HepG2 (cell line): ENCODE data around the gene CD164L2. TPM values are rescaled to one million over a fixed set of nuclear protein-coding genes. Genes with fewer than 3 reads are reported as not detected.

Source experiments
- CHCHD3 ChIP-seq: sonication (generic); formaldehyde crosslinking; IDR thresholded peaks from 2 replicates; pipeline ENCODE4 v1.8.0; 2022; ENCODE audit warnings: mild to moderate bottlenecking, missing genetic modification reagents, moderate library complexity
- HNRNPL ChIP-seq: fragments of 200-400 bp; formaldehyde crosslinking; IDR thresholded peaks from 2 replicates; pipeline ENCODE4 v1.6.1; 2017; ENCODE audit warnings: mild to moderate bottlenecking, low read depth, low read length
- JUN ChIP-seq: sonication (generic); formaldehyde crosslinking; IDR thresholded peaks from 2 replicates; pipeline ENCODE4 v1.4.0; 2020; ENCODE audit warnings: mild to moderate bottlenecking, missing genetic modification reagents
- PLSCR1 ChIP-seq: sonication (generic); formaldehyde crosslinking; IDR thresholded peaks from 2 replicates; pipeline ENCODE4 v1.5.0; 2020; ENCODE audit warnings: missing genetic modification reagents, mild to moderate bottlenecking, borderline replicate concordance
- RXRA ChIP-seq: sonication (generic); formaldehyde crosslinking; IDR thresholded peaks from 2 replicates; pipeline ENCODE4 v1.5.1; 2020; ENCODE audit warnings: missing genetic modification reagents
- SIN3B ChIP-seq: fragments of 150-350 bp; IDR thresholded peaks from 2 replicates; pipeline ENCODE4 v1.6.1; 2014; ENCODE audit warnings: low read length
- ZFP1 ChIP-seq: IDR thresholded peaks from 2 replicates; pipeline ENCODE4 v1.6.1; 2016
- ZXDC ChIP-seq: sonication (generic); formaldehyde crosslinking; IDR thresholded peaks from 2 replicates; pipeline ENCODE4 v1.5.0; 2020; ENCODE audit warnings: mild to moderate bottlenecking, missing genetic modification reagents
- polyA plus RNA-seq, 8 experiments: library from polyadenylated mRNA; depleted of rRNA in 3 of 8; stranded (reverse) in 7 of 8; unstranded in 1 of 8; fragments of >200 nt; fragmentation: Illumina TruSeq in 4 of 8; extraction: Trizol in 4 of 8; gene quantifications; 2 replicates each; pipeline versions ENCODE4 v1.2.1 to v1.2.3, GENCODE V29; 2011 to 2016; ENCODE audit warnings: low read depth in 4 of 8, missing spikeins in 1 of 8, mixed read lengths in 1 of 8; ENCODE audit not compliant: insufficient read depth in 1 of 8
- total RNA-seq, 5 experiments: library from RNA; depleted of rRNA; stranded (reverse); fragments of >200 nt; fragmentation: Illumina TruSeq; extraction: Trizol; gene quantifications; 2 replicates each; pipeline ENCODE4 v1.2.3, GENCODE V29; 2016; ENCODE audit warnings: low read depth in 1 of 5
- TF ChIP-seq, protein P1 (sequence below): sonication (generic); formaldehyde crosslinking; IDR thresholded peaks from 2 replicates; pipeline ENCODE4 v1.5.1; 2020; ENCODE audit warnings: missing genetic modification reagents, mild to moderate bottlenecking, borderline replicate concordance
- TF ChIP-seq, protein P2 (sequence below): sonication (generic); formaldehyde crosslinking; IDR thresholded peaks from 2 replicates; pipeline ENCODE4 v1.4.0; 2020; ENCODE audit warnings: missing genetic modification reagents
- TF ChIP-seq, protein P3 (sequence below): sonication (generic); formaldehyde crosslinking; IDR thresholded peaks from 2 replicates; pipeline ENCODE4 v1.5.0; 2020; ENCODE audit warnings: missing genetic modification reagents, mild to moderate bottlenecking, borderline replicate concordance

CD164L2 gene
- total and polyA plus RNA-seq, 2 of the 13 experiments (the other 11 are each of a cell fraction or from before 2014, with no cell fraction given): not detected

DNA sequence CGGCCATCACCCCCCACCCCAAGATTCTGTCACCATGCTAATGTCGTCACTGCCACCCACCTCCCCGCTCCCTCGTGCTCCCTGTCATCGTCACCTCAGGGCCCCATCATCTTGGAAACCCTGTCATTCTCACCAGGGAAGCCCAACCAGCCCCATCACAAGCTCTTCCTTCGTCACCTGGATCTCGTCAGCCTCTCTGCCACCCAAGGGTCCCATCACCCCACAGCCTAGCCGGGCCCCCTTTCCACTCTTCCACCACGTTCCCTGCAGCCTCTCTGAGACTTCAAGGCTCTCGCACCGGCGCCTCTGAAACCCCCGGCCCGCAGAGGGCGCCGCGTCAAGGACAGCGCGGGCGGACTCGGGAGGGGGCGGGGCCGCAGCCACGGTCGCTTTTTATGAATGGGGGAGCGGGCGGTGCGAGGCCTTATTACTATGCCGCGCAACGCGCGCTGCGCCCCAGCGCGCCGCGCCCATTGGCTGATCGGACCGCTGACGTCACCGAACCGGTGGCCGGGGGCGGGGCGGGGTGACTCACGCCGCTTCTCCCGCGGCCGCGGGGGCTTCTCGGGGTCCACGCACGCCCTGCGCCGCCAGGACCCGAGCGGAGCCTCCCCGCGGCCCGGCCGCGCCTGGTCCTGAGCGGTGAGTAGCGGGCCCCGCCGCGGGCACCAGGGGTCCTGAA is 9.1 kb upstream of the CD164L2 start, which contains the start of gene GPR3 (continued):
- TF ChIP-seq, protein P1, sequence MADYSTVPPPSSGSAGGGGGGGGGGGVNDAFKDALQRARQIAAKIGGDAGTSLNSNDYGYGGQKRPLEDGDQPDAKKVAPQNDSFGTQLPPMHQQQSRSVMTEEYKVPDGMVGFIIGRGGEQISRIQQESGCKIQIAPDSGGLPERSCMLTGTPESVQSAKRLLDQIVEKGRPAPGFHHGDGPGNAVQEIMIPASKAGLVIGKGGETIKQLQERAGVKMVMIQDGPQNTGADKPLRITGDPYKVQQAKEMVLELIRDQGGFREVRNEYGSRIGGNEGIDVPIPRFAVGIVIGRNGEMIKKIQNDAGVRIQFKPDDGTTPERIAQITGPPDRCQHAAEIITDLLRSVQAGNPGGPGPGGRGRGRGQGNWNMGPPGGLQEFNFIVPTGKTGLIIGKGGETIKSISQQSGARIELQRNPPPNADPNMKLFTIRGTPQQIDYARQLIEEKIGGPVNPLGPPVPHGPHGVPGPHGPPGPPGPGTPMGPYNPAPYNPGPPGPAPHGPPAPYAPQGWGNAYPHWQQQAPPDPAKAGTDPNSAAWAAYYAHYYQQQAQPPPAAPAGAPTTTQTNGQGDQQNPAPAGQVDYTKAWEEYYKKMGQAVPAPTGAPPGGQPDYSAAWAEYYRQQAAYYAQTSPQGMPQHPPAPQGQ (CRISPR knock-in tag): no peak
- TF ChIP-seq, protein P2, sequence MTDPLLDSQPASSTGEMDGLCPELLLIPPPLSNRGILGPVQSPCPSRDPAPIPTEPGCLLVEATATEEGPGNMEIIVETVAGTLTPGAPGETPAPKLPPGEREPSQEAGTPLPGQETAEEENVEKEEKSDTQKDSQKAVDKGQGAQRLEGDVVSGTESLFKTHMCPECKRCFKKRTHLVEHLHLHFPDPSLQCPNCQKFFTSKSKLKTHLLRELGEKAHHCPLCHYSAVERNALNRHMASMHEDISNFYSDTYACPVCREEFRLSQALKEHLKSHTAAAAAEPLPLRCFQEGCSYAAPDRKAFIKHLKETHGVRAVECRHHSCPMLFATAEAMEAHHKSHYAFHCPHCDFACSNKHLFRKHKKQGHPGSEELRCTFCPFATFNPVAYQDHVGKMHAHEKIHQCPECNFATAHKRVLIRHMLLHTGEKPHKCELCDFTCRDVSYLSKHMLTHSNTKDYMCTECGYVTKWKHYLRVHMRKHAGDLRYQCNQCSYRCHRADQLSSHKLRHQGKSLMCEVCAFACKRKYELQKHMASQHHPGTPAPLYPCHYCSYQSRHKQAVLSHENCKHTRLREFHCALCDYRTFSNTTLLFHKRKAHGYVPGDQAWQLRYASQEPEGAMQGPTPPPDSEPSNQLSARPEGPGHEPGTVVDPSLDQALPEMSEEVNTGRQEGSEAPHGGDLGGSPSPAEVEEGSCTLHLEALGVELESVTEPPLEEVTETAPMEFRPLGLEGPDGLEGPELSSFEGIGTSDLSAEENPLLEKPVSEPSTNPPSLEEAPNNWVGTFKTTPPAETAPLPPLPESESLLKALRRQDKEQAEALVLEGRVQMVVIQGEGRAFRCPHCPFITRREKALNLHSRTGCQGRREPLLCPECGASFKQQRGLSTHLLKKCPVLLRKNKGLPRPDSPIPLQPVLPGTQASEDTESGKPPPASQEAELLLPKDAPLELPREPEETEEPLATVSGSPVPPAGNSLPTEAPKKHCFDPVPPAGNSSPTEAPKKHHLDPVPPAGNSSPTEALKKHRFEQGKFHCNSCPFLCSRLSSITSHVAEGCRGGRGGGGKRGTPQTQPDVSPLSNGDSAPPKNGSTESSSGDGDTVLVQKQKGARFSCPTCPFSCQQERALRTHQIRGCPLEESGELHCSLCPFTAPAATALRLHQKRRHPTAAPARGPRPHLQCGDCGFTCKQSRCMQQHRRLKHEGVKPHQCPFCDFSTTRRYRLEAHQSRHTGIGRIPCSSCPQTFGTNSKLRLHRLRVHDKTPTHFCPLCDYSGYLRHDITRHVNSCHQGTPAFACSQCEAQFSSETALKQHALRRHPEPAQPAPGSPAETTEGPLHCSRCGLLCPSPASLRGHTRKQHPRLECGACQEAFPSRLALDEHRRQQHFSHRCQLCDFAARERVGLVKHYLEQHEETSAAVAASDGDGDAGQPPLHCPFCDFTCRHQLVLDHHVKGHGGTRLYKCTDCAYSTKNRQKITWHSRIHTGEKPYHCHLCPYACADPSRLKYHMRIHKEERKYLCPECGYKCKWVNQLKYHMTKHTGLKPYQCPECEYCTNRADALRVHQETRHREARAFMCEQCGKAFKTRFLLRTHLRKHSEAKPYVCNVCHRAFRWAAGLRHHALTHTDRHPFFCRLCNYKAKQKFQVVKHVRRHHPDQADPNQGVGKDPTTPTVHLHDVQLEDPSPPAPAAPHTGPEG (CRISPR knock-in tag): no peak
- TF ChIP-seq ZXDC (CRISPR knock-in tag) (no peak), SIN3B (no peak), PLSCR1 (CRISPR knock-in tag) (no peak), JUN (no peak), CHCHD3 (CRISPR knock-in tag) (no peak), ZFP1 (CRISPR knock-in tag) (no peak), RXRA (CRISPR knock-in tag) (no peak), HNRNPL (no peak)
- TF ChIP-seq, protein P3, sequence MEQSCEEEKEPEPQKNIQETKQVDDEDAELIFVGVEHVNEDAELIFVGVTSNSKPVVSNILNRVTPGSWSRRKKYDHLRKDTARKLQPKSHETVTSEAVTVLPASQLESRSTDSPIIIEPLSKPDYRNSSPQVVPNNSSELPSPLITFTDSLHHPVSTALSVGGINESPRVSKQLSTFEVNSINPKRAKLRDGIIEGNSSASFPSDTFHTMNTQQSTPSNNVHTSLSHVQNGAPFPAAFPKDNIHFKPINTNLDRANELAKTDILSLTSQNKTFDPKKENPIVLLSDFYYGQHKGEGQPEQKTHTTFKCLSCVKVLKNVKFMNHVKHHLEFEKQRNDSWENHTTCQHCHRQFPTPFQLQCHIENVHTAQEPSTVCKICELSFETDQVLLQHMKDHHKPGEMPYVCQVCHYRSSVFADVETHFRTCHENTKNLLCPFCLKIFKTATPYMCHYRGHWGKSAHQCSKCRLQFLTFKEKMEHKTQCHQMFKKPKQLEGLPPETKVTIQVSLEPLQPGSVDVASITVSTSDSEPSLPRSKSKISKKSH: no peak
